HG03558 (cell line): Measurements from ENCODE around the gene NEDD4L.
"Not testable (repeated sequence)": the region's sequence is repeated elsewhere in the genome, so short reads cannot be mapped to it uniquely, and the experiment has no call there.

Experiments
- ATAC-seq: cut with Tn5 transposase; IDR thresholded peaks from one replicate; pipeline ENCODE4 v1.9.1; 2021; ENCODE audit warnings: moderate number of reproducible peaks; ENCODE audit not compliant: unreplicated experiment; ENCODE audit errors: extremely low read depth

The NEDD4L gene

DNA sequence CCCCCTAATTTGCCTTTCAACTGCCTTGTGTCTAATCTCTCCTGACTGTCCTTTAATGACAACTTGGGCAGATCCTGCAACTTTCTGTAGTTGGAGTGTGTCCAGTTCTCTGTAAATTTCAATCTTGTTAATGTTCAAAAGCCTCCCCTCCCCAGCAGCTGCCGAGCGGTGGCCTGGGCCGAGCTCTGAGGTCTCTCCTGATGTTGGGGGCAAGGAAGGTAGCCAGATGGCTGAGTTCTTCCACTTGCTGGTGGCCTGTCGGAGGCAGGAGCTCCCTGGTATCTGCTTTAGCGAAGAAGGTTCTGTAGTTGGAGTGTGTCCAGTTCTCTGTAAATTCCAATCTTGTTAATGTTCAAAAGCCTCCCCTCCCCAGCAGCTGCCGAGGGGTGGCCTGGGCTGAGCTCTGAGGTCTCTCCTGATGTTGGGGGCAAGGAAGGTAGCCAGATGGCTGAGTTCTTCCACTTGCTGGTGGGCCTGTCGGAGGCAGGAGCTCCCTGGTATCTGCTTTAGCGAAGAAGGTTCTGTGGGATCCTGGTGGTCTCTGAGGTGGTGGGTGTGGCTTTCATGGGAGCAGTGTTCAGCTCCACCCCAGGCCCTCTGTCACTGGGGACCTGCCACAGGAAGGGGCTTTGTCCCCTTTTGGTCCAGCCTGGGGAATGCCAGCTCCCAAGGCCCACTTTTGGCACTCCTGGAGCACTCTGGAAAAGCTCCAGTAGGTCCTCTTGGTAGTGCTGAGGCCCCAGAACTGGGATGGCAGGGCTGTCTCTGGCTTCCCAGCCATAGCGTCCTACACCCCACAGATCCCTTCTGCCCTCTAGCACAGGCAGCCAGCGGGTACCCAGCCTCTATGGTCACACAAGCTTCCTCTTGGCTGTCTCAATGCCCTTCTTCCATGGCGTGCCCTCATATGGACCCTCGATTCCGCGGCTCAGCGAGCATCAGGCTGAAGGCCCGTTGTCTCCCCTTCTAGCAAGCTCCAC lies 373.0 kb downstream of the NEDD4L start:
- ATAC-seq: no peak

DNA sequence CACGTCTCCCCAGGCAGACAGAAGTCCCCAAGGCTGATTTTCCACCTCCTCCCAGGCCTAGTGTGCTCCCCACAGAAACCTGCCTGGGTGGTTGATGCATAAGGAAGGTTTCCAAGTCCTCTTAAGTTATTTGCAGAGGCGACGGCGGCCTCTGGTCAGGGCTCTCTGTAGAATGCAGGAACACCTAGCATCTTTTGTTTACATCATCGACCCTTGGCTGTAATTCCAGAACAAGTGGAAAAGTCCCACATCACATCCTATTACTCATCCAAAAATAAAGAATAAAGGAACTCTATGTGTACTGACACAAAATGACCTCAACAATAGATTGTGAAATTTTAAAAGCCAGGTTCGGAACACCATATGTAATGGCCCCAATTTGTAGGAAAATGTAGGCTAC lies 373.7 kb downstream of the NEDD4L start:
- ATAC-seq: no peak

- ATAC-seq: no peak
Measured at GRCh38 chr18:58418361-58418760, 374.3 kb downstream of the NEDD4L start.

DNA sequence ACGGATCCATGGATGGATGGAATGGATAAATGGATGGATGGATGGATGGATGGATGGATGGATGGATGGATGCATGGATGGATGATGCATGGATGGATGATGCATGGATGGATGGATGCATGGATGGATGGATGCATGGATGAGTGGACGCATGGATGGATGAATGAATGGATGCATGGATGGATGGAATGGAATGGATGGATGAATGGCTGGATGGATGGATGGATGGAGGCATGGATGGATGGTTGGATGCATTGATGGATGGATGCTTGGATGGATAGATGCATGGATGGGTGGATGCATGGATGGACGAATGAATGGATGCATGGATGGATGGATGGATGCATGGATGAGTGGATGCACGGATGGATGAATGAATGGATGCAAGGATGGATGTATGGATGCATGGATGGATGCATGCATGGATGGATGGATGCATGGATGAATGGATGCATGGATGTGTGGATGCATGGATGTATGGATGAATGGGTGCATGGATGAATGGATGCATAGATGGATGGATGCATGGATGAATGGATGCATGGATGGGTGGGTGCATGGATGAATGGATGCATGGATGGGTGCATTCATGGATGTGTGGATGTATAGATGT lies 375.7 kb downstream of the NEDD4L start:
- no peak for ATAC-seq

DNA sequence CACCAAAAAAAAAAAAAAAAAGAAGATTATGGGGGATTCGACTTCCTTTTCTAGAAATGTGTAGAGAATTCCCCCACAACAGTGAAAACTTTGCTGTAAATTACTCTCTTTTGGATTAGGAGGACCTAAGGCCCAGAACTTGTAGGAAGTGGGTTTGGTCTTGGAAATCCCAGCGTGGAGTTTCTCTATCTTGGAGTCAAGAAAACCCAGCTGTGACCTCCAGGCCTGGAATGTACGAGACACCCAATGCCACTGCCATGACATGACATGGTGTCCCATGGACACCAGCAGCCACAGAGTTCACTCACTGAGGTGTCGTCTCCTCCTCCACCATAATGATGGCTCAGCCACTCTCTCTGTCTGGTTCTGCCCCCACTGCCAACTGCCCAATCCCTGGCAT lies 382.6 kb downstream of the NEDD4L start:
- no peak for ATAC-seq

GRCh38 chr18:58427321-58427720 lies 383.3 kb downstream of the NEDD4L start:
- ATAC-seq: no peak

GRCh38 chr18:58429442-58429841 lies 385.4 kb downstream of the NEDD4L start:
- ATAC-seq: no peak

DNA sequence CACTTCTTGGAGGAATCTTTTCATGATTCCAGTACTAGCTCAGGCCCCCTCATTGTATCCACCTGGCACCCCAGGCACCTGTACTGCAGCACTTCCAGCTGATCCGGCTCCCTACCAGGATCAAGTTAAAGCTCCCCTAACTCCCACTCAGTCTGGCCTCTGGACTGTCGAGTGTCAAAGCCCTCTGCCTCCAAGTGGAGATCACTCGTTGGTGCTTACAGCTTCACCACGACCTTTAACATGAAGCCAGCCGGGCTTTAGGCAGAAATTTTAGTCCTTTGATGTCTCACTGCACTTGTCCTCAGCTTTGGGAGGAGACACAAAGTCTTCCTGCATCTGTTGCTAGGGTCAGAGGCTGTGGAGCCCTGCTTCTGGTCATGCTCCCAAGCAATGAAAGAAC lies 387.2 kb downstream of the NEDD4L start:
- ATAC-seq: no peak

DNA sequence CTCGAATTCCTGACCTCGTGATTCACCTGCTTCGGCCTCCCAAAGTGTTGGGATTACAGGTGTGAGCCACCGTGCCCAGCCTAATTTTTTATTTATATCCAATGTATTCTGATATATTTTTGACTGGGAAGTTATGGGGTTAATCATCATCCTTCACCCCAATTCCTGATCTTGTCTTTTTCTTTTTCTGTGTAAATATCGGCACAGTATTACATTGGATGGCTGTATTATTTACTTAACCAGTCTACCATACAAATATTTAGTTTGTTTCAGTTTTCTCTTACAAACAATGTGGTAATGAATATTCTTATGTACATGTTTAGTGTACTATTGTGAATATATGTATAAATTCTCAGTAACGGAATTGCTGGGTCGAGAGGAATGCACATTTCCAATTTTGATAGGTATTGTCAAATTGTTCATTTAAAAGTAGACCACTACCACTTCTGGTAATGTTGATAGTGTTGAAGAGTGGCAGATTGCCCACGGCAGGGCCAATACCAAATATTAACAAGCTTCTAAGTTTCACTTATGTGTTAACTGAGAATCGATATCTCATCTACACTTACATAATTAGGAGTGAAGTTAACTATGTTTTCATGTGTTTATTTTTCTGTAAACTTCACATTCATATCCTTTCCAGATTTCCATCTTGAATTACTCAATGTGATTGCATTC lies 388.2 kb downstream of the NEDD4L start:
- ATAC-seq: no peak

DNA sequence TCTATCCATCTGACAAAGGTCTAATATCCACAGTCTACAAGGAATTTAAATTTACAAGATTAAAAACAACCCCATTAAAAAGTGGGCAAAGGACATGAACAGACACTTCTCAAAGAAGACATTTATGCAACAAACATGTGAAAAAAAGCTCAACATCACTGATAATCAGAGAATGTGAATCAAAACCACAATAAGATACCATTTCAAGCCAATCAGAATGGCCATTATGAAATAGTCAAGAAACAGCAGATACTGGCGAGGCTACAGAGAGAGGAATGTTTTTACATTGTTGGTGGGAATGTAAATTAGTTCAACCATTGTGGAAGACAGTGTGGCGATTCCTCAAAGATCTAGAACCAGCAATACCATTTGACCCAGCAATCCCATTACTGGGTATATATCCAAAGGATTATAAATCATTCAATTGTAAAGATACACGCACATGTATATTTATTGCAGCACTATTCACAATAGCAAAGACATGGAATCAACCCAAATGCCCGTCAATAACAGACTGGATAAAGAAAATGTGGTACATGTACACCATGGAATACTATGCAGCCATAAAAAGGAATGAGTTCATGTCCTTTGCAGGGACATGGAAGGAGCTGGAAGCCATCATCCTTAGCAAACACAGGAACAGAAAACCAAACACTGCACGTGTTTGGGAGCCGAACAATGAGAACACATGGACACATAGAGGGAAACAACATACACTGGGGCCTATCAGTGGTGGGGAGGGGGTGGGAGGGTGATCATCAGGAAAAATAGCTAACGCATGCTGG lies 391.4 kb downstream of the NEDD4L start:
- ATAC-seq: not testable (repeated sequence)

DNA sequence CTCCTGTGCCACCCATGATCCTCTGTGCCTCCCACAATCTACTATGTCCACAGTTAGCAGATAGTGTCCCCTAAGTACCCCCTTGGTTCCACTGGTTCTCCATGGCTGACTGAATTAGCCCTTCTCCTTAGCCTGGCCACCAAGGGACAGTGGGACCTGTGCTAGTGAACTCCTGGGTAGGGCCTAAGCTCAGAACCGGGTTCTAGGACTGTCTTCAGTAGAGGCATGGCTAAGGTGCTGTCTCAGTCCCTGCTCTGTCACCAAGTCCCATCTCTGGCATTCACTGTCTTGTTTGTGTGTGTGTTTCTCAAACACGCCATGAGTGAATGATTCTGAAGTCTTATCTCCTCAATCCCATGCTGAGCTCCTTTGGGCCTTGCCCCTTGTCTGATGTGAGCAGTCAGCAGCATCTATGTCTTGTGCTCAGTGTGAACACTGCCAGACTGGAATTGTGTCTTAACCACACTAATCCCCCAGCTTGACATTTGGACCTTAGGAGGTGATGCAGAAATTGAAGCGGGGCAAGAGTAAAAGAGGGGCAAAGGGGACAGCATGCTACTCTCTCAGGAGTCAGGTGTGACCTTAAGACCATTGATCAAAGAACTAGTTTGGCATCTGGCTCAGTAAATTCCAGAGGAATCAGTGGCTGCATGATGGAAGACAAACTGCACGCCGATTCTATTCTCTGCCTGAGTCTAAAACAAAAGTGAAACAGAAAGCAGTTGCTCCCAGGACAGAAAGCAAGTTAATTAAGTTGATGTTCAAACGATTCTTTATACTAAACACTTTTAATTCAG lies 394.3 kb downstream of the NEDD4L start:
- no peak for ATAC-seq

DNA sequence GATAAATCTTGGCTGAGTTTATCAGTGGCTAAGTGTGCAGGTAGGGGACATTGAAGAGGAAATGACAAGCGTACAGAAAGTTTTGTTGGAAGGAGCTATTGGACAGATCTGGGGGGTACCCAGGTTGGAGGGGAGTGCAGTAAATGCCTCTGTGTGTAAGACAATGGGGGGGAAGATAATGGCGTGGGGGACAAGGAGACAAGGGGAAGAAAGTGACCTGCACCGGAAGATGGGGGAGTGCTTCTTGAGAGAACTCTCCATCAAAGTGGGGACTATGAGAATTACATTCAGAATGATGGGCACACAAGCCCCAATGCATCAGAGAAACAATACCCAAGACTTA lies 394.9 kb downstream of the NEDD4L start:
- no peak for ATAC-seq

- no peak for ATAC-seq
Measured at GRCh38 chr18:58443671-58444070, 399.6 kb downstream of the NEDD4L start.

DNA sequence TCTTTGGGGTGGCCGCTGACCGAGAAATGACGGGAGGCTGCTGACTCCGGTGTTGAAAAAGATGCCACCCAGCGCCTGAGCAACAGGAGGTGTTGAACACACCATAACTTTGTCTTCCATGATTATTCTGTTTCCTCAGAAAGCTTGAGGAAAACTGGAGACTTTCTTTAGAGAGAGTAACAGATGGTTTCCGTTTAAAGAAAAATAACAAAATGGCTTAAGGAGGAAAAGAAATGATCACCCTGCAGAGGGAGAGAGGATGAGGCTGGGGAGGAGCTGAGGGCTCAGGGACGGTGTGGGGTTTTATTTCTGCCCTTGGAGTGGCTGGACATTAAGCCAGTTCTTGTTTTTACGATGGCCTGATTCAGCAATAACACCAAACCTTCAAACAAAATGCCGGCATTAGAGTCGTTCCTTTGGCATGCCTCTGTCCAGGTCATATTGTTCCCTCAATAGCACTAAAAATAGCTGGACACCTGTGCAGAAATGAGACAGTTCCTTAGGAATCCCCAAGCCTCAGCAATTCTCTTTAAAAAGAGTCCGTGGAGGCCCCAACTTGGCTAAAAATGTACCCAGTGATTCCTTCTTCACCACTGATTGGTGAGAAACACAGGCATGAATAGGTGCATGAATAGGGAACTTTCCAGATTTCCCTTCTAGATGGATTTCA lies 402.5 kb downstream of the NEDD4L start:
- no peak for ATAC-seq

GRCh38 chr18:58447402-58448095 lies 403.5 kb downstream of the NEDD4L start:
- ATAC-seq: no peak

DNA sequence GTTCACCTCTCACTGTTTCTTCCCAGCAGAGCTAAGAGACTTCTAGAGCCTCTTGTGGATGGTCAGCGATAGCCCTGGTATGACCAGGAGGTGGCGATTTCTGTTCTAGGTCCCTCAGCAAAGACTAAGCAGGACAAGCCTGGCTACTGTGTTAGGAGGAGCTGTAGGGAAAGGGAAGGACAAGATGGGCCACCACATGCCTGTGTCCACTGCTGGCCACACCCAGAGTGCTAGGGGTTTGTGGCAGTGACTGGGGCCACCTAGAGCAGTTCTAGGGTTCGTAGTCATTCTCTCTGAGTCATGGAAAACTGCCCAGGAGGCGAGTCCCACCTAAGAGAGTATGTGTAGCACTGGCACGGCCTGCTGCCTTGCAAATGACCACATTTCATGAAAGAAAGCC lies 405.4 kb downstream of the NEDD4L start:
- no peak for ATAC-seq
